Activated CD8-positive, alpha-beta T cell treated with anti-CD3 and anti-CD28 coated beads for 36 hours (primary cell): Measurements from ENCODE around the gene SPSB3. TPM values are rescaled to one million over a fixed set of nuclear protein-coding genes. Genes with fewer than 3 reads are reported as not detected.

Source experiments
- ATAC-seq: fragments of 200-7000 bp; cut with Tn5 transposase; one replicate; pipeline ENCODE4 v1.10.0; 2021; ENCODE audit warnings: mild to moderate bottlenecking, moderate library complexity
- CTCF ChIA-PET: fragments of 350-600 bp; sonication (Branson Sonifier 250); formaldehyde crosslinking; loops from one replicate; lab custom pipeline; 2021; ENCODE audit warnings: antibody characterized with exemption; lab: Charles Lee
- POLR2A ChIA-PET: fragments of 350-600 bp; sonication (Branson Sonifier 250); formaldehyde crosslinking; loops from one replicate; lab custom pipeline; 2021; ENCODE audit warnings: antibody characterized with exemption; lab: Charles Lee
- DNase-seq: peaks from one replicate; pipeline ENCODE4 v3.0.0-alpha.2; 2020
- H3K27ac Mint-ChIP-seq: one replicate; pipeline ENCODE4 v1.8.0; 2021; ENCODE audit warnings: mild to moderate bottlenecking, mixed read lengths
- H3K27me3 Mint-ChIP-seq: one replicate; pipeline ENCODE4 v1.8.0; 2021; ENCODE audit warnings: mixed read lengths
- H3K36me3 Mint-ChIP-seq: one replicate; pipeline ENCODE4 v1.8.0; 2021; ENCODE audit warnings: low read depth, mixed read lengths
- H3K4me1 Mint-ChIP-seq: one replicate; pipeline ENCODE4 v1.8.0; 2021; ENCODE audit warnings: low read depth, mixed read lengths
- H3K4me3 Mint-ChIP-seq: one replicate; pipeline ENCODE4 v1.8.0; 2021; ENCODE audit warnings: mild to moderate bottlenecking, moderate library complexity, mixed read lengths
- H3K9me3 Mint-ChIP-seq: one replicate; pipeline ENCODE4 v1.8.0; 2021; ENCODE audit warnings: mixed read lengths
- intact Hi-C: fragments of 100-400 bp; cut with micrococcal nuclease; formaldehyde crosslinking; loops from one replicate; pipeline ENCODE4 v1.10.0; 2022
- total RNA-seq, 2 experiments: library from RNA; stranded (reverse); gene quantifications; one replicate each; pipeline ENCODE4 v1.2.3, GENCODE V29; 2021
- TF ChIP-seq, protein P1 (sequence below): fragments of 200-600 bp; IDR thresholded peaks from one replicate; pipeline ENCODE4 v1.8.0; 2022; ENCODE audit warnings: antibody characterized with exemption, mild to moderate bottlenecking

The SPSB3 gene
- 10 to 100 TPM; 14.4 to 15.2 TPM for total RNA-seq

DNA sequence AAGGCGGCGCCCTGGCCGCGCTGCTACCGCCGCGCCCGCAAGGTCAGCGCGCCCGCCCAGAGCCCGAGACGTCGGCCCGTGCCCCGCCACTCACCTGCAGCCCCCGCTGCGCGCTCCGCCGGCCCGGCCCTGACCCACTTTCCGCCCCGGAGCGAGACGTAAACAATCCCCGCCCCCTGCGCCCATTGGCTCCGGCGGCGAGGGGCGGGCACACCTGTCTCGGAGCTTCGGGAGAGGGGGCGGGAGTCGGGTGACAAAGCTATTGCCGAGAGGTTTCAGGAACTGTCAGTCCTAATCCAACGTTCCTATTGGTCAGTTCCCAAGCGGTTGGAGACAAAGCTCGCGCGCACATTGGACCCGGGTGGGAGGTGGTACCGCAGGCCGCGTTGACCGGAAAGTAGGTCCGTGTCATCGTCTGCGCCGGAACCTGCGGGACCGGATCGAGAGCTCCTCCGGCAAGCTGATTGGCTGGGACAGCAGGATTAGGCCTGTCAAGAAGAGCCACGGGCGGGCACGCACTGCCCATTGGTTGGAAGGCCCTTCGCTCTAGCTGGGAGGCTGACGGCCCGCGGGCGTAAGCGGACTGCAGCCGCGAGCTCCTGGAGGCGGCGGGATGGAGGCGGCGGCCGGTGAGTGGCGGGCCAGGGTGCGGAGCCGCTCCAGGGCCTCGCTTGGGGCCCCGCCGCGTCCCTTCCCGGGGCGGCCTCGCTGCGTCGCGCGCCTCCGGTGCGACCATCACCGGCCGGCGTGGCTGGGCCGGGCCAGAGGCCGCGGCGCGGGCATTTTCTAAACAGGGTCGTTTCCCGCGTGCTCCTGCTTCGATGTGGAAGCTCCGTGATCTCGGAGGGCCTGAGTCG, at the start of gene SPSB3, which contains the start of gene NUBP2:
Gene SPSB3 (minus strand): TSS at position 164 of the 857 bp plus-strand sequence. CDS start 1,088 bp downstream, outside the sequence.
Gene NUBP2 (plus strand): TSS at position 553 of the 857 bp plus-strand sequence. CDS start 61 bp downstream, at position 614.
- H3K36me3 Mint-ChIP-seq, result peaks cover 2% of the 10 kb centered on the region
- ChIA-PET POLR2A (interaction anchor here (0.5 to 3.1 kb wide), 14 partner anchors 8 to 372 kb away, joined by 3 to 18 read pairs (median 4); partner anchors contain the start of genes EME2, FAHD1, HAGH and MRPS34), CTCF (interaction anchor here (0.8 to 5.3 kb wide), 15 partner anchors 8 to 1086 kb away, joined by 3 to 36 read pairs (median 4); partner anchors contain the start of genes EME2, FAHD1, HAGH and MAPK8IP3)
- H3K27ac Mint-ChIP-seq, result peak within 1 kb of the TSS; percentile 91
- intact Hi-C loops, result loop anchor here (1.0 kb wide), 1 partner anchor 11 kb away; the partner anchor contains the start of gene NME3
- H3K4me1 Mint-ChIP-seq, result peaks cover 27% of the 10 kb centered on the region
- peak; percentile 100 for DNase-seq
- H3K4me3 Mint-ChIP-seq, result peak within 1 kb of the TSS; percentile 93
- peak; percentile 93 for ATAC-seq
- TF ChIP-seq, protein P1, sequence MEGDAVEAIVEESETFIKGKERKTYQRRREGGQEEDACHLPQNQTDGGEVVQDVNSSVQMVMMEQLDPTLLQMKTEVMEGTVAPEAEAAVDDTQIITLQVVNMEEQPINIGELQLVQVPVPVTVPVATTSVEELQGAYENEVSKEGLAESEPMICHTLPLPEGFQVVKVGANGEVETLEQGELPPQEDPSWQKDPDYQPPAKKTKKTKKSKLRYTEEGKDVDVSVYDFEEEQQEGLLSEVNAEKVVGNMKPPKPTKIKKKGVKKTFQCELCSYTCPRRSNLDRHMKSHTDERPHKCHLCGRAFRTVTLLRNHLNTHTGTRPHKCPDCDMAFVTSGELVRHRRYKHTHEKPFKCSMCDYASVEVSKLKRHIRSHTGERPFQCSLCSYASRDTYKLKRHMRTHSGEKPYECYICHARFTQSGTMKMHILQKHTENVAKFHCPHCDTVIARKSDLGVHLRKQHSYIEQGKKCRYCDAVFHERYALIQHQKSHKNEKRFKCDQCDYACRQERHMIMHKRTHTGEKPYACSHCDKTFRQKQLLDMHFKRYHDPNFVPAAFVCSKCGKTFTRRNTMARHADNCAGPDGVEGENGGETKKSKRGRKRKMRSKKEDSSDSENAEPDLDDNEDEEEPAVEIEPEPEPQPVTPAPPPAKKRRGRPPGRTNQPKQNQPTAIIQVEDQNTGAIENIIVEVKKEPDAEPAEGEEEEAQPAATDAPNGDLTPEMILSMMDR, result no peak
- no peaks in the 10 kb centered on the region for H3K9me3 Mint-ChIP-seq
- no peaks in the 10 kb centered on the region for H3K27me3 Mint-ChIP-seq

- Mint-ChIP-seq H3K9me3 (no peaks in the 10 kb centered on the region), H3K36me3 (peaks cover 4% of the 10 kb centered on the region), H3K4me1 (peaks cover 26% of the 10 kb centered on the region), H3K4me3 (no peak overlapping the region), H3K27me3 (no peaks in the 10 kb centered on the region), H3K27ac (no peak overlapping the region)
- DNase-seq (no peak), ATAC-seq (no peak)
- ChIA-PET POLR2A (no interaction called here), CTCF (no interaction called here)
- intact Hi-C loops, result no loop called here
- TF ChIP-seq, protein P1, result no peak
These were observed 49.1 kb upstream of the SPSB3 start for GRCh38 chr16:1831186-1832075.

DNA sequence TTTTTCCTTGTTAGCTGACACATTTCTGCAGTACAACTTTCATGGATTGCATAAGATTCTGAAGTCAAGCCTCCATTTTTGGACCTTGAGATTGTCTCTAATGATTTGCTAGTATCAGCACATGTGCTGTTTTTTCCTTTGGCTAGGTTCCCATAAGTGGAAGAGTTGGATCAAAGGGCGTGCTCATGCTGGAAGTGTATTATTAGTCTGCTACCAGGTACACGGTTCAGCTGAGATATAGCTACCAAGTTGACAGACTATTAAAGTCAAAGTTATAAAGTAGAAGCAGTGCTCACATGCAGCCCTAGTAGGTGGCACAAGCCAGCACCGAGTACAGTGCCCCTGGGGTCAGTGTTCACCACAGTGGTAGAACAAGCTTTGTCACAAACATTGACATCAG, 47.8 kb upstream of the SPSB3 start:
- Mint-ChIP-seq H3K4me1 (peaks cover 32% of the 10 kb centered on the region), H3K4me3 (no peak overlapping the region), H3K9me3 (no peaks in the 10 kb centered on the region), H3K36me3 (peaks cover 4% of the 10 kb centered on the region), H3K27me3 (no peaks in the 10 kb centered on the region), H3K27ac (no peak overlapping the region)
- DNase-seq (no peak), ATAC-seq (no peak)
- TF ChIP-seq, protein P1, result no peak
- ChIA-PET POLR2A (no interaction called here), CTCF (interaction anchor here (2.0 kb wide), 1 partner anchor 99 kb away, joined by 8 read pairs; no protein-coding TSS in a partner anchor)
- intact Hi-C loops, result no loop called here

DNA sequence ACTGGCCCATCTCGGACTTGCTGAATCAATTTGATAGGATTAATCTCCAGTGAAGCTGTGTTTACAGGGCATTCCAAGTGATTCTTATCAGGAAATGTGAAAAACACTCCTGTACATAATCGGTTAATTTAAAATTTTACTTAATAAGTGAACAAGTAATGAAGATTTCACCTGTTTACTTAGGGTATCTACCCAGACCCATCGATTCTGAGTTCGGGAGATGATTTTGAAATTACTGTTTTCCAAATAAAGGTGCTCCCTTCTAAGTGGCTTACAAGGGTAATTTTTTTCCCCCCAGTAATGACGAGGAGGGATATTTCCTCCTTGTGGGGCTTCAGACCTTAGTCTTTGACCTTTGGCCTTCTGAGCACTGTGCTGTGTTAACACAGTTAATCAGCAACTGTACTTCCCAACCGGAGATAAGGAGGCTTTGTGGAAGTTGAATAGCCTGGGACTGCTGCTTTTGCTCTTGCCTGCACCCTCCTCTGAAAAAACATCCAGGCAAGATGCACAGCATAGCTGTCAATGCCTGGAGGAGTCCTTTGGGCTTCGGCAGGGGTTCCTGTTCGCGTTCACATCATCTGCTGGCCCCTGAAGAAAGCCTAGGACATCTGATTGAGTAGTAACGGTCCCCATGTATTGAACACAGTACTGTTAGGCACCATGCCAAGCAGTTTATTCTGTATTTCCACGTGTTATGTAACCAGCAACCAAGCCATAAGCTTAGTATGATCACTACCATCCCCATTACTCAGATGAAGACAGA, 46.5 kb upstream of the SPSB3 start:
- TF ChIP-seq, protein P1, result no peak
- H3K36me3 Mint-ChIP-seq, result peaks cover 4% of the 10 kb centered on the region
- no peak overlapping the region for H3K27ac Mint-ChIP-seq
- CTCF ChIA-PET, result interaction anchor here (2.0 kb wide), 1 partner anchor 101 kb away, joined by 8 read pairs; no protein-coding TSS in a partner anchor
- DNase-seq, result no peak
- peaks cover 40% of the 10 kb centered on the region for H3K4me1 Mint-ChIP-seq
- POLR2A ChIA-PET, result interaction anchor here (0.6 to 1.0 kb wide), 2 partner anchors 136 to 255 kb away, joined by 3 to 4 read pairs; partner anchors contain the start of gene RPS2
- no peaks in the 10 kb centered on the region for H3K27me3 Mint-ChIP-seq
- H3K9me3 Mint-ChIP-seq, result no peaks in the 10 kb centered on the region
- intact Hi-C loops, result no loop called here
- no peak for ATAC-seq
- peak overlapping the region; percentile 98 for H3K4me3 Mint-ChIP-seq
